GM21515 (cell line): ENCODE results near the gene TCN2.
A peak's percentile ranks its signal among the peaks of the same experiment; 100 is the strongest.
"Not testable (repeated sequence)": the region's sequence is repeated elsewhere in the genome, so short reads cannot be mapped to it uniquely, and the experiment has no call there.

Experiments
- ATAC-seq: cut with Tn5 transposase; IDR thresholded peaks from one replicate; pipeline ENCODE4 v1.9.1; 2021; ENCODE audit not compliant: unreplicated experiment

Gene TCN2

DNA sequence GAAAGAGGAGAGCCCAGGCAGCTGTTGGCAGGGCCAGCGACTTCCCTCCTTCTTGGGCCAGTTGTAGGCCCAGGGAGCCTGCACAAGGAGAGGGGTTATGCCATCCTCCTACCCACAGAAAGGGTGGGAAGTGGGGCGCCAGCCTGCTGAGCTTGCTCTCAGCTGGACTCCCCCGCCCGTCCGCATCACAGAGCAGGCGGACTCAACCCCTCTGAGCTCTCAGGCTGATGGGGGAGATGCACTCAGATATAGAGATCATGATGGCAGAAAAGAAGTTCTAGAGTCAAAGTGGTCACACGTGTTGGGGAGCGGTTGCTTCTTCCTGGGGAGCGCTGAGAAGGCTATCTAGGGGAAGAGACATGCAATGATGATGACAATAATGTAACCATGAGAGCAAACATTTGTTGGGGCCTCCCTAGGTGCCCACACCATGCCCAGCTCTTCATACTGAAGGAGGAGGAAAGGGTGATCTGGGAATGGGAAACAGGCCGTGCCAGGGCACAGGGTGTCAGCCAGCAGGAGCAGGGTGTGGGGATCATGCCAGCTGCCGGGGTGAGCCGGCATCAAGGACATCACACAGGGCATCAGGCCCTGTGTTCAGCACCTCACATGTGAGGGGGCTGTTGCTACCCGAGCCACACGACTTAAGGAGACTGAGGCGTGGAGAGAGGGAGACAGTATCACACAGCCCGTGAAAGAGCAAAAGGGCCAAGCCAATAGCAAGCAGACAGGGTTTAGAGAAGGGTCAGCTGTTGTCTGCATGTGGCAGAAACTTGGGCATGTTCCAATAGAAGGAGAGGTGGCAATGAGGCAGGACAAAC, 36.3 kb downstream of the TCN2 start:
- ATAC-seq: no peak

DNA sequence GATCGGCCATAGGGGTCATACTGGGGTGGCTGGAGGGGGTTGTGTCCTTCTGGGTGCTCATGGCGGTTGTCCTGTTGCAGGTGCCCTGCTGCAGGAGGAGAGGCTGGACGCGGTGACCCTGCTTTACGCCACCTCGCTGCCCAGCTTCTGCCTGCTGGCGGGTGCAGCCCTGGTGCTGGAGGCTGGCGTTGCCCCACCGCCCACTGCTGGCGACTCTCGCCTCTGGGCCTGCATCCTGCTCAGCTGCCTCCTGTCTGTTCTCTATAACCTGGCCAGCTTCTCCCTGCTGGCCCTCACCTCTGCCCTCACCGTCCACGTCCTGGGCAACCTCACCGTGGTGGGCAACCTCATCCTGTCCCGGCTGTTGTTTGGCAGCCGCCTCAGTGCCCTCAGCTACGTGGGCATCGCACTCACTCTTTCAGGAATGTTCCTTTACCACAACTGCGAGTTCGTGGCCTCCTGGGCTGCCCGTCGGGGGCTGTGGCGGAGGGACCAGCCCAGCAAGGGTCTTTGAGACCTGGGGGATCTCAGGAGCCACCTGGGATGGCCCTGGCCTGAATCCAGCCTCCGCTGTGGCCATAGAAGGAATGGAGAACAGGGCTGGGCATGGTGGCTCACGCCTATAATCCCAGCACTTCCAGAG, 39.7 kb downstream of the TCN2 start:
- no peak for ATAC-seq

DNA sequence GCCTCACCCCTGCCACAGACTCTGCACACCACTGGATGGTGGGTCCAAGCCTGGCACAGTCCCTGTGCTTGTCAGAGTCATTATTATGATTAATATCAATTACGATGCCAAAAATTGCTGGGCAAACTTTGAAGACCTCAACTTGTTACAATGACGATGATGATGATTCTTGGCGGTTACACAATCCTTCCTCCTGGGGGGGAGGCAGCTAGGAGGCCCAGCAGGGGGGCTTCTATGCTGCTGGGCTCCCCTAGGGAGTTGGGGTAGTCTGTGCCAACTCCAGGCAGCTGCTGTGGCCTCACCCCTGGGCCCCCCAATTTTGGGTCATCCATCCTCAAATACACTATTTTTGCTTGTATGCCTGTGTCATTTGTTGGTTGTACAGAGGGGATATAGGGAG, 40.6 kb downstream of the TCN2 start:
- ATAC-seq: no peak

DNA sequence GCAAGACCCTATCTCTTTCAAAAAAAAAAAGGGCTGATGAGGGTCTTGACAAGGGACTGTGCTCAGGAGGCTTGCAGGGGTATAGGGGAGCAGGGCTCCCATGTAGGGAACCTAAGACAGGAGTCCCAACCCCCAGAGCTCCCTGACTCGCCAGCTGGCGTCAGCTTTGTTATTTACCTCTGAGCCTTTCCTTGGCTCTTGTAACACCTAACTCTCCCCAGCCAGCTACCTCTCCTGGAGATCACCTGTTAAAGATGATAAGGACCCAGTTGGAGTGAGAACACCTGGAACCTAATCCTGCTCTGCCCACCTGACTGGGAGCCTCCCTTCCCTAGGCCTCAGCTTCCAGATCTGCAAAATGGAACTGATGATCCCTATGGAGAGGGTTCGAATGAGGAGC, 41.9 kb downstream of the TCN2 start:
- ATAC-seq: no peak

DNA sequence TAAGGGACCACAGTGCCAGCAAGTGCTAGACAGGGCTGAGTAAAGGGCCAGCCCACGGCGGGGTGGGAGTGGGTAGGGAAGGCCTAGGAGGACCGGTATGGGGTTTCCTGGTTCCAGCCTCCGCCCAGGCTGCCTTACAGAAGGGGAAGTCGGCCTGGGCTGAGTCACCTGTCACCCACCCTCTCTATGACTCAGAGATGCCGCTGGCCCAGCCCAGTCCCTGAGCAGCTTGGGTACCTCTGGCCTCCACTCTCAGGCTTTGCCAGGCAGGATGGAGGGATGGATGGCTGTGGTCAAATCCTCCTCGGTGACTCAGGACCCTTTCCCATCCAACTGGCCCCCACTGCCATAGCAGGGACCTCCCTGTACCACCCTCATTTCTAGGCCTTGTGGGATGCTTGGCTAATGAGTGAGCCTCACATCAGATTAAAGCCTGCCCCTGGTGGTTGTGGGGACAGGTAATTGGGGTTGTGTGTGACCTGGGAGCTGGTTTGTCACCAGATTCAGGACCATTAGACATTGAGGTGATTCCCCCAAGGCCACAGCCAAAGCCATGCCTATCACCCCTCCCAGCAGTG, 42.5 kb downstream of the TCN2 start:
- no peak for ATAC-seq

DNA sequence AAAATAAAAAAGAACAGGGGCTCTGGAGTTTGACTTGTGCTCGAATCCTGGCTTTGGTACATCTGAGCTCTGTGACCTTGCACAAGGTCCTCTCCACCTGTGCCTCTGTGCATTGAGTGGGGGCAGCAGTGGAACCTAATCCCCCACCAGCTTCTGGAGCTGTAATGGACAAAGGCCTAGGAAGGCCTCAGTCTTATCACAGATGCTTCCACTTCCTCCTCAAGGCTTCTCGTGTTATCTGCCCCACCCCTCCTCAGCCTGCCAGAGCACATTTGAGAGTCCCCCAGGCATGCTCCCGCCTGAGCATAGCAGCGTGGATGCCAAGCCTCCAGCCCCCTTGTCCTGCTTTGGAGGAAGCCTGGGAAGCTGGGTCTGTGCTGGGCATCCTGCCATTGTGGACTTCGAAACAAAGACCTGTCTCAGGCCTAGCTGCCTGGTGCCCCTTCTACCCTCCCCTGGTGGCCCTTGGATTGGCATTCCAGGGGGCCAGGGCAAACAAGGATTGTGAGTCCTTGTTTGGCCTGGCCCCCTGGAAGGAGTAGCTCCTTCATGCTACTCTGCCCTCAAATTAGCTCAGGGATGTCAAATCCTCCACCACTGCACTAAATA, 43.6 kb downstream of the TCN2 start:
- ATAC-seq: no peak

DNA sequence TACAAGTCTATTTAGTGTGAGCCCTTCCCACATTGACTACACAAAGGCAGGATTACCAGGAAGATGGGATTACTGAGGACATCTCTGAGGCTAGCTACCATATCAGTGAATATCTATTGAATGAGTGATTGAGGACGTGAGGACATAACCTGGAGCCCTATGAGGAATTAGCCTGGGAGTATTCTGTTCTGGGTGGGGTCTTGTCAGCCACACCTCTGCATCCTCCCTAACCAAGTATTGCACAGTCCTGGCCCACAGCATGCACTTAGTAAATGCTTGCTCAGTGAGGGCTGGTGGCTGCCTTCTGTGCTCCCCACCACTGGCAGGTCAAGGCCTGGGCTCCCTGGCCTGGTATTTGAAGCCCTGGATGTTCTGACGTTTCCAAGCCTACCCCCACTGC, 45.9 kb downstream of the TCN2 start:
- no peak for ATAC-seq

DNA sequence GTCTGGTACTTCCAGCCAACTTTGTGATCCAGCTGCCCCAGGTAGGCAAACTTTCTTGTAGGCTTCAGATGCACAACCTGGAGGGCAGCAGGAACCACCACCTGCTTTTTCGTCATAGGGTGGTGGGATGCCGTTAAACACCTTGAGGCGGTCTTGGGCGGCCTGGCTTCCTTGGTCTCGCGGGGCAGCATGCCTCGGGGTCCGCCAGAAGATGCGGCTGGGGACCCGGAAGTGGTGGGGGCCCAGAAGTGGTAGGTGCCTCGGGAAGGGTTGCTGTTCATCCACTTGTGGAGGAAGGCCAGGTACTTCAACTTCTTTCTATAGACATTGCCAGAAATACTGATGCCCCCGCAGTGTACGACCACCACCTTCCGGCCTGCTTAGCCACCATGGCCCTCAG, 47.4 kb downstream of the TCN2 start:
- ATAC-seq: no peak

DNA sequence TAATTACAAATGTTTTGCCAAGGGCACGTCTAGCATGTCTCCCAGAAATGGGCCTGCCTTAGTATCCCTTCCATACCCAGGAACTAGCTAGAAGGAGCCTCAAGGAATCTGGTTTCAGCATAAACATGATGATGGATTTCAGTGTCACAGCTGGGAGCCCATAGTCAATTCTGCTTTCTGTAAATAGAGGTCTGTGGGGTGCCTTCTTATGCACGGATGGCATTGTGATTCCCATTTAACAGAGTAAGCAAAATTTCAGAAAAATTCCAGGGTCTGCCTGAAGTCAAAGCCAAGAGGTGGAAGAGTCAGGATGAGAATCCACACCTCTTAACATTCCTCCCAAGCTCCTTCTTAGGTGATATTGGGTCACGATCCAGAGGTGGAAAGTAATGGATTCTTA, 48.6 kb downstream of the TCN2 start:
- no peak for ATAC-seq

DNA sequence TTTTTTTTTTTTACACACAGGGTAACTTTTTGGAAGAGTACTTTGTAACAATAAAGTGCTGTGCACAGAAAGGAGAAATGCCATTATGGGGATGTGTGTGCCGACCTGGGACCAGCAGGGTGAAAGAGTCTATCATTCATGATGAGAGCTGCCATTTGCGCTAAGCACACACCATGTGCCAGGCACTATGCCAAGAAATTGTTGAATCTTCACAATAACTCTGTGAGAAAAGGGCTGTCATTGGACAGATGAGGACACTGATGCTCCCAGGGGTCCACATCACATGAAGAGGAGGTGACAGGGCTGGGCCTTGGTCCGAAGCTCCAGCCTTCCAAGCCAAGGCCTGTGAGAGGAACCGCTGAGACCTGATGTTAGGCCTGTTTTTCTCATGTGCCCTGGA, 55.1 kb downstream of the TCN2 start:
- no peak for ATAC-seq

DNA sequence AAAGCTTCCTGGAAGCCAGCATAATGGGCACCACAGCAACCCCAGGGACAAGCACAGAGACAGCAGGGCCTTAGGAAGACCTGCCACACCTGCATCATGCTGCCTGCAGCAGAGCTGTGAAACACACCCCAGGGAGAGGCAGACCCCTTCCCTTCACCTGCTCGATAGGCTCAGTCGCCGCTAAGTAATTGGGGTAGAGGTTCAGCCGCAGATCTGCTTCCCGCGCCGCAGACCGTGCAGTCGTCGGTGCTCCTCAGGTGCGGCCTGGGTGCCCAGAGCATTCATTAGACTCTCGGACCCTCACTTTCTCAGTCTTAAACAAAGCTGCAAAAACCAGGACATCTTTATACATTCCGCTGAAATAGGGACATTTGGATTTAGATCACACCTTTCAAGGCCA, 57.8 kb downstream of the TCN2 start:
- no peak for ATAC-seq

DNA sequence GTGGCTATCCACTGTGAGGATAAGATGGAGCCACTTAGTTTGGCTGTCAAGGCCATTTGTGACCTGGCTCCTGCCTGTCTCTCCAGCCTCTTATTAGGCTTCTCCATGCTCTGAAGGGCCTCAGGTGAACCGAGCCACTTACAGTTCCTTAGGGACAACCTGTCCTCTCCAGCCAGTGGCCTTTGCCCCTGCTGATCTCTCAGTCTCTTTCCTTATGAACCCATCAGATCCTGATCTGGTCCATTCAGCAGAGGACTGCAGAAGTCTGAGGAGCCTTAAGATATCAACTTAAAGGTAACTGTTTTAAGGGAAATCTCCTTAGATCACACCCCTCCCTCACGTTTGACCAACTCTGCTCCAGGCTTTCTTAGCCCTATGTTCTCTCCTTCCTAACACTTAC, 58.3 kb downstream of the TCN2 start:
- ATAC-seq: no peak

DNA sequence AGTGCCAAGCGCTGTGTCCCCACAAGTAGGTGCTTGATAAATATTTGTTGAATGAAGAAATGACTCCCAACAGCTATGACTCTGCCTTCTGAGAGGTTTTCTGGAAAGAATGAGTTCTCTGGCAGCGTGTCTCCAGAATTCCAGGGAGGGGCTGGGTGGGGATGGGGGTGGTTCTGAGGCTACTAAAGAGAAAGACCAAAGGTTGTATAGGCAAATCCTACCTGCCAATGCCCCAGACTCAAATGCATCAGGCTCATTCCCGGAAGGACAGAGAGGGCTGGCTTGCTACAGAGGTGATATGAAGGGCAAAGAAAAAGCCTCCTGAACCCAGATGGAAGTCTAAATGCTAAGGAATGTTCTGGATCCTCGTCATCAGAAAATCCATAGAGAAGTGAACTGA, 58.8 kb downstream of the TCN2 start:
- no peak for ATAC-seq

DNA sequence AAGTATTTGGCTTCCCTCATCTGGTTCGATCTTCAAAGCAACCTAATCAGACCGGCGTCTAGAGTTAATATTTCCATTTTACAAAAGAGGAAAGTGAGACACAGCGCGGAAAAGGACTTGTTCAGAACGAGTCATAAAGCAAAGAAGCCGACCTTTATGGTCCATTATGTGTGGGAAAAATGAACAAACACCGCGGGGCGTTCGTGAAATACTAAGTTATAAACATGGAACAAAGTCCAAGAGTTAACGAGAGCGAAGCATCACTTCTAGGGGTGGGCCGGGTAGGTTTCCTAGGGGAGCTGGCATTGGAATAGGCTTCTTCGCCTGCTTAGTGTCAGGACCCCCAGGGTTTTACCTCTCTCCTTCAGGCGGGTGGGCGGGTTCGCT, 60.1 kb downstream of the TCN2 start:
- no peak for ATAC-seq

DNA sequence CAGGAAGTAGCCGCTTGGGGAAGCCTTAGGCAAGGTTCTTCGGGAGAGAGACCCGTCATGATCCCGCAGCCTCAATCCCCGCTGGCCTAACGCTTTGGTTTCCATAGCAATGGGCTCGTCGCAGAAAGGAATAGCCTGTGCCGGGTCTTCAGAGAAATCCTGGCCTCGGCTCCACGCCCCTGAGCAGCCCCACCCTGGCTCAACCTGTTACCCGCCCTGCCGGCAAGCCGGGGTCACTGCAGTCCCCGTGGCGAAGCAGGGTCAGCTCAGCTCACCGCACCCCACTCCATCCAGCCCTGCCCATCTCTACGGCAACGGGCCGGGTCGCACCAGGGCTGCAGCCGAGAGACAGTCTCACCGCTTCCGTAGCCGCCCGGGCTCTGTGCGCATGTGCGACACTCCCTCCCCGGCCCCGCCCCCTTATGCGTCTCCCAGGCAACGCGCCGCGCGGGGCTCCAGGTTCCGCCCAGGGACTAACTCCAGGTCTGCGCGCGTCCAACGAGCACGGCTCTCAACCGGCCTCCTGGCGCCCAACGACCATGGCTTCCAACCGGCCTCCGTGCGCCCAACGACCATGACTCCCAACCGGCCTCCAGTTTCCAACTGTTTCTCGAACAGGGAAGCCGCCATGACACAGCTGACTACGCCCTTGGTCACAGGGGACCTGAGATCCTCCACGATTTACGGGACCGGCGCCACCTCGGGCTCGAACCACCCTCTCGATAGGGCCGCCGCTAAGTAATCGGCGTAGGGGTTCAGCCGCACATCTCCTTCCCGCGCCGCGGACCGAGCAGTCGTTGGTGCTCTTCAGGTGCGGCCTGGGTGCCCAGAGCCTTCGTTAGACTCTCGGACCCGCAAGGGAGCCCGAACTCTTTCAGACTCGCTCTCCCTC, 60.8 kb downstream of the TCN2 start, which contains the start of gene DUSP18:
DUSP18 (minus strand) TSS at position 382 of the 892 bp plus-strand sequence. CDS start 3,872 bp downstream, outside the sequence.
- ATAC-seq: peak; percentile 82

DNA sequence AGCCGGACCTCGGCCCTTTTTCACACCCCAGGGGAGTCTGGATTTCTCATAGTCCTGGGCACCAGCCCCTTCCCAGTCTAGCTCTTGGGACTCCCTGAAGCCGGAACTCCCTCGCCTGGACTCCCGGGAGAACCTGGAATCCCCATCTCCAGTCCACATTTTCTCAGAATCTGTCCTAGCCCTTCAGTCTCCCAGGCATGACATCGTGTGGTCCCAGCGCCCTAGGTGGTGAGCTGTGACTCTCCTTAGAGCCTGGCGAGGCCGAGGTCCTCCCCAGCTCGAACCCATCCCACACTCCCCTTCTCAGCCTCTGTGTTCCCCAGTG, 61.4 kb downstream of the TCN2 start:
- no peak for ATAC-seq

DNA sequence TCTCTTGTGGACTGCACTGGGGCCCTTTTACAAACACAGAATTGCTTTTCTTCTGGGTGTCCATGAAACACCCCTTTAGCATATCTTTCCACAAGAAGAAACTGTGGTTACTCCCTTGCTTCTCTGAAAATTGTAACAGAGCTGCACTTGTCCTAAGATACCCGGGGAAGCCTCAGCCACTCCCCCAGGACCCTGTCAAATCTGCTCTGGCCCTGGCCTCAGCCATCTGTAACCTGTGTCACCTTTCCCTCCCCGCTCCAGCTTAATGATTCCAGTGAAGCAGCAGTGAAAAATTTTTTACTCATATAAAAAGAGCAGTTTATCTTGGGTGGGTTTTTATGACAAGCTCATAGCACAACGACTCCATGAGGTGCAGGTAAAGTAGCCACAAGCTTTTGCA, 64.1 kb downstream of the TCN2 start:
- ATAC-seq: no peak

DNA sequence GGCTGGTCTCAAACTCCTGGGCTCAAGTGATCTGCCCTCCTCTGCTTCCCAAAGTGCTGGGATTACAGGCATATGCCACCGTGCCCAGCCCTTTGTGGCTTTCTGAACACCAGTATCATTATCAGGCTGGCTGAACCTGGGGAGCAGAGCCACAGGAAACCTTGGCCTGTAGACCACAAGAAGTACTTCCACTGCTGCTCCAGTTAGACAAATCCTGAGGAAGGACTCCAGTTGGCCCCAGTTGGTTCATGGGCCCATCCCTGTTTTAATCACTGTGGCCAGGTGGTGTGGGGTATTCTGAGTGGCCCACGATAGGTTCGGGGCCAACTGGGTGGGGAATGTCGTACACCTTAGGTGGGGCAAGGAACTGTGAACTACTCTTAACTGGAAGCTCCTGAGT, 66.2 kb downstream of the TCN2 start:
- no peak for ATAC-seq

DNA sequence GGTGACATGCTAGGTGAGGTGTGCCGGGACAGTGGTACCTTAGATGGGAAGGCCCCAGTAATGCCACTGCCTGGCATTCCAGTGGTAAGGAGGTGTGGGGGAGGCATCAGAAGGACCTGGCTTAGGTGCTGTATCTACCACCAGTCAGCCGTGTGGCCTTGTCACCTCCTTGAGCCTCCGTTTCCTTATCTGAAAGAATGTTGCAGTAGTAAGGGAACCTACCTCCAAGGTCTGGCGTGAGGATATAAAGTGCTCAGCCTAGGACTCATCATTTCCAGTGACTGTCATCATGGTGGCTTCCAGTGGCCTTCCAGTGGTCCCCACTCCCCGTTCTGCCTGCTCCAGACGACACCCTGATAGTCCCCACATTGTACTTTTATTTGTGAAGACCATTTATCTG, 67.5 kb downstream of the TCN2 start:
- no peak for ATAC-seq

DNA sequence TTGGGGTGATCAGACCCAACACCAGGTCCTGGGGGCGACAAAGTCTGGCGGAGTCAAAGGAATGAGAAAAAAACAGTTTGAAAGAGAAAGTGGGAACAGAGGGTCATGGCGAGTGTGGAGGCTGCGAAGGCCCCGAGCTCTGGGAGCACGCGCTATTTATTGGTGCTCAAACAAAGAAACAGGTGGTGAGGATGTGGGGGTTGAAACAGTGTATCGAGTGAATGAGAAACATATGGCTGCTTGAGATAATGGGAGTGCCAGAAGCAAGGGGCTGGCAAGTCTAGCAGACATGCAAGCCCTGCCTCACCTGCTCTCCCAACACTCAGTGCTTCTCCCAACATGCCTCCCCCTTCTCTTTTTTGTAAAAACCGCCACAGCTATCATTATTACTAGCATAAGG, 68.5 kb downstream of the TCN2 start:
- no peak for ATAC-seq

DNA sequence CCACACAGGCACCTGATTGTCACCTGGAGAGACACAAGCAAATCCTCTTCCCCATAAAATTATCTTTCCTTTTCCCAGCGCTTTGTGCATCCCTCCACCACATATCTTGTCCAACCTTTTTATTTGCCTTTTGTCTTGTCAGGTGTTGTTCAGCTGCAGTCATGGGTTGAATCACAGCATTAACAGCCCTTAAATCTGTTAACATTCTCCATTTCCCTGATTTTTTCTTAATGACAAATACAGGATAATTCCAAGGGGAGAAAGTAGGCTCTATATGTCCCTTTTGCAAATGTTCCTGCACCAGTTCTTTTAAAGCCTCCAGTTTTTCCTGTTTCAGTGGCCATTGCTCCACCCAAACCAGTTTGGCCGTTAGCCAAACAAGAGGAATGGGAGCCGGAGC, 69.6 kb downstream of the TCN2 start:
- ATAC-seq: not testable (repeated sequence)
